Activated CD4-positive, alpha-beta T cell treated with anti-CD3 and anti-CD28 coated beads, Interleukin-2, Interleukin-4, amounts not matched to agents 100 ng/mL and 50 ng/mL, durations not matched to agents 16 hours and 8 hours (primary cell): Measurements from ENCODE around the gene EPHA10.
"Not testable (repeated sequence)": the region's sequence is repeated elsewhere in the genome, so short reads cannot be mapped to it uniquely, and the experiment has no call there.

Source experiments
- DNase-seq: peaks from one replicate; pipeline ENCODE4 v3.0.0-alpha.2; 2020; ENCODE audit warnings: low spot score

Gene EPHA10

GRCh38 chr1:37716321-37716720, 48.6 kb downstream of the EPHA10 start:
- no peak for DNase-seq

GRCh38 chr1:37714689-37715088, 50.2 kb downstream of the EPHA10 start:
- no peak for DNase-seq

- DNase-seq = no peak
These were observed 50.7 kb downstream of the EPHA10 start for GRCh38 chr1:37714226-37714625.

GRCh38 chr1:37708471-37708870, 56.4 kb downstream of the EPHA10 start:
- DNase-seq = no peak

GRCh38 chr1:37705399-37705798, 59.5 kb downstream of the EPHA10 start:
- no peak for DNase-seq

GRCh38 chr1:37704966-37705365, 60.0 kb downstream of the EPHA10 start:
- DNase-seq = no peak

- DNase-seq = no peak
These were observed 61.9 kb downstream of the EPHA10 start for GRCh38 chr1:37703061-37703460.

GRCh38 chr1:37701051-37701450, 63.9 kb downstream of the EPHA10 start:
- DNase-seq = no peak

GRCh38 chr1:37699147-37699546, 65.8 kb downstream of the EPHA10 start:
- DNase-seq = peak; percentile 22

GRCh38 chr1:37697737-37698136, 67.2 kb downstream of the EPHA10 start:
- no peak for DNase-seq

- DNase-seq = no peak
These were observed 67.8 kb downstream of the EPHA10 start for GRCh38 chr1:37697090-37697489.

- no peak for DNase-seq
These were observed 72.1 kb downstream of the EPHA10 start for GRCh38 chr1:37692834-37693175.

GRCh38 chr1:37692078-37692833, 72.7 kb downstream of the EPHA10 start, which contains the start of gene CDCA8:
Gene CDCA8 (plus strand): TSS chr1:37692516. CDS start chr1:37692691, 175 bp downstream.
- DNase-seq = peak; percentile 99

- DNase-seq = peak; percentile 19
These were observed 73.3 kb downstream of the EPHA10 start for GRCh38 chr1:37691497-37692077.

- DNase-seq = no peak
These were observed 76.0 kb downstream of the EPHA10 start for GRCh38 chr1:37688926-37689325.

- DNase-seq = not testable (repeated sequence)
These were observed 77.2 kb downstream of the EPHA10 start for GRCh38 chr1:37687764-37688163.

- DNase-seq = no peak
These were observed 79.2 kb downstream of the EPHA10 start for GRCh38 chr1:37685722-37686121.

GRCh38 chr1:37684182-37684581, 80.7 kb downstream of the EPHA10 start:
- not testable (repeated sequence) for DNase-seq

- DNase-seq = peak; percentile 78
These were observed 82.5 kb downstream of the EPHA10 start for GRCh38 chr1:37682334-37682987.

GRCh38 chr1:37680933-37681332, 84.0 kb downstream of the EPHA10 start:
- no peak for DNase-seq

- DNase-seq = no peak
These were observed 87.1 kb downstream of the EPHA10 start for GRCh38 chr1:37677808-37678207.

GRCh38 chr1:37677143-37677439, 87.8 kb downstream of the EPHA10 start:
- DNase-seq = no peak
